ENCODE measurements around the gene ACRV1.
"Not testable (repeated sequence)": the region's sequence is repeated elsewhere in the genome, so short reads cannot be mapped to it uniquely, and the experiment has no call there.

The ACRV1 gene

GRCh38 chr11:125704686-125705085 is 24.0 kb upstream of the ACRV1 start:
- H3K14ac ChIP-seq (ENCODE audit: low read length); H3K23ac ChIP-seq (ENCODE audit: low read depth, low read length, poor library complexity); H3K27me3 ChIP-seq (ENCODE audit: control insufficient read depth in 3 of 3, insufficient read depth in 3 of 3, low read depth in 1 of 3, low read length in 3 of 3); H3K36me3 ChIP-seq (replicated peaks in 1 of 2; ENCODE audit: control insufficient read depth in 2 of 2, insufficient read depth in 2 of 2, low read length in 2 of 2); H3K9ac ChIP-seq (ENCODE audit: low read depth, low read length, poor library complexity); H2BK12ac ChIP-seq (ENCODE audit: low read length); H3K79me1 ChIP-seq (ENCODE audit: low read depth, low read length); H3K27ac ChIP-seq (replicated peaks; ENCODE audit: low read length); H3K18ac ChIP-seq (ENCODE audit: low read length); H2AFZ ChIP-seq (ENCODE audit: low read length); H3K9me3 ChIP-seq (replicated peaks in 1 of 2; ENCODE audit: control insufficient read depth in 2 of 2, insufficient read depth in 1 of 2, low read depth in 1 of 2, low read length in 2 of 2); H3K4me1 ChIP-seq (ENCODE audit: control insufficient read depth in 2 of 2, insufficient read depth in 1 of 2, low read depth in 1 of 2, low read length in 2 of 2); H3K4ac ChIP-seq (ENCODE audit: low read length); DNase-seq (ENCODE audit: low spot score); H2AK5ac ChIP-seq (ENCODE audit: low read depth, low read length); H3K4me3 ChIP-seq (ENCODE audit: low read length in 2 of 2); H2BK5ac ChIP-seq (ENCODE audit: low read length); H4K8ac ChIP-seq (ENCODE audit: low read depth, low read length); H3K4me2 ChIP-seq (ENCODE audit: insufficient read depth, low read length, poor library complexity, severe bottlenecking); H4K91ac ChIP-seq (ENCODE audit: low read depth, low read length, poor library complexity); H2BK120ac ChIP-seq (ENCODE audit: low read depth, low read length); H2BK15ac ChIP-seq (ENCODE audit: low read length): not testable (repeated sequence)
- WGBS, 2 donors (ENCODE audit: extremely low coverage in 2 of 2, insufficient read length in 2 of 2, insufficient replicate concordance in 1 of 2) = no CpG with 5 or more reads among the region's 24 CpGs

DNA sequence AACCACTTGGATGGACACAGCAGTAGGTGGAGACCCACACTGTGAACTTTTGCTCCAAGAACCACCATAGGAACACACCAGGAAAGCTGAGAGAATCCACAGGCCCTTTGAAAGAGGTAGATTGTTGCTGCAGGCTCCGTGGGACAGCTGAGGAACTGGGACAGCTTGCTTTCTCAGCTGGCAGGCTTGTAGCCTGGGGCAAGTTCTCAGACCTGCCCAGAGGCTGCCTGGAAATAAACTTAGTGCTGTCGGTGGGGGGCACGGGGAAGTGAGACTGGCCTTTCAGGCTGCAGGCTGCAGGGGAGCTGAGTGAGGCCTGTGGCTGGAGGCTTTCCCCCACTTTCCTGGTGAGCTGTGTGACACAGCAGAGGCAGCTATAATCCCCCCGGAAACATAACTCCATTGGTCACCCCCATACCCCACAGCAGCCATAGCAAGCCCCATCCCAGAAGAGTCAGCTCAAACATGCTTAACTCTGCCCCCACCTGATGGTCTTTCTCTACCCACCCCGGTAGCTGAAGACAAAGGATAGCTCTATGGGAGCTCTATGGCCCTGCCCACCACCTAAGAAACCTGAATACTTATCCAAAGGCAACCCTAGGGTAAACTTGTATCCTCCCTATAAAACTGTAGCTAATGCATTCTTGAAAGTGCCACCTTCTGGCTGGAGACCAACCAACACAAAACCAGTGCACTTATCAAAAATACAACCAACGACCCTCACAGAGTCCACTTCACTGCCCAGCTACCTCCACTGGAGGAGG is 21.4 kb upstream of the ACRV1 start:
- no peak overlapping the region for H3K18ac ChIP-seq (ENCODE audit: low read length)
- H3K4me3 ChIP-seq (ENCODE audit: low read length in 2 of 2) = no peak overlapping the region
- no peak overlapping the region for H3K27ac ChIP-seq (replicated peaks; ENCODE audit: low read length)
- H4K8ac ChIP-seq (ENCODE audit: low read depth, low read length) = no peak overlapping the region
- H3K36me3 ChIP-seq (replicated peaks in 1 of 2; ENCODE audit: control insufficient read depth in 2 of 2, insufficient read depth in 2 of 2, low read length in 2 of 2) = no peaks in the 10 kb centered on the region
- H2BK15ac ChIP-seq (ENCODE audit: low read length) = no peak overlapping the region
- H3K79me1 ChIP-seq (ENCODE audit: low read depth, low read length) = no peaks in the 10 kb centered on the region
- no peak overlapping the region for H3K9ac ChIP-seq (ENCODE audit: low read depth, low read length, poor library complexity)
- H2AK5ac ChIP-seq (ENCODE audit: low read depth, low read length) = no peak overlapping the region
- peaks cover 4 to 6% of the 10 kb centered on the region in 2 donors for H3K4me1 ChIP-seq (ENCODE audit: control insufficient read depth in 2 of 2, insufficient read depth in 1 of 2, low read depth in 1 of 2, low read length in 2 of 2)
- H3K4ac ChIP-seq (ENCODE audit: low read length) = no peak overlapping the region
- H3K27me3 ChIP-seq (ENCODE audit: control insufficient read depth in 3 of 3, insufficient read depth in 3 of 3, low read depth in 1 of 3, low read length in 3 of 3) = no peaks in the 10 kb centered on the region
- H2BK120ac ChIP-seq (ENCODE audit: low read depth, low read length) = no peak overlapping the region
- H3K23ac ChIP-seq (ENCODE audit: low read depth, low read length, poor library complexity) = no peak overlapping the region
- no peak overlapping the region for H3K14ac ChIP-seq (ENCODE audit: low read length)
- H2BK5ac ChIP-seq (ENCODE audit: low read length) = no peak overlapping the region
- no peak for DNase-seq (ENCODE audit: low spot score)
- H2AFZ ChIP-seq (ENCODE audit: low read length) = peak overlapping the region; percentile 81
- H3K4me2 ChIP-seq (ENCODE audit: insufficient read depth, low read length, poor library complexity, severe bottlenecking) = no peak overlapping the region
- no peak overlapping the region for H2BK12ac ChIP-seq (ENCODE audit: low read length)
- no peak overlapping the region for H4K91ac ChIP-seq (ENCODE audit: low read depth, low read length, poor library complexity)
- H3K9me3 ChIP-seq (replicated peaks in 1 of 2; ENCODE audit: control insufficient read depth in 2 of 2, insufficient read depth in 1 of 2, low read depth in 1 of 2, low read length in 2 of 2) = no peaks in the 10 kb centered on the region
- no CpG with 5 or more reads among the region's 6 CpGs for WGBS, 2 donors (ENCODE audit: extremely low coverage in 2 of 2, insufficient read length in 2 of 2, insufficient replicate concordance in 1 of 2)

- Histone ChIP-seq H3K36me3 (replicated peaks in 1 of 2; ENCODE audit: control insufficient read depth in 2 of 2, insufficient read depth in 2 of 2, low read length in 2 of 2) (no peaks in the 10 kb centered on the region), H3K9me3 (replicated peaks in 1 of 2; ENCODE audit: control insufficient read depth in 2 of 2, insufficient read depth in 1 of 2, low read depth in 1 of 2, low read length in 2 of 2) (peaks cover 0 to 2% of the 10 kb centered on the region in 2 donors), H2BK12ac (ENCODE audit: low read length) (no peak overlapping the region), H3K4me3 (ENCODE audit: low read length in 2 of 2) (no peak overlapping the region), H3K9ac (ENCODE audit: low read depth, low read length, poor library complexity) (no peak overlapping the region), H3K23ac (ENCODE audit: low read depth, low read length, poor library complexity) (no peak overlapping the region), H2BK120ac (ENCODE audit: low read depth, low read length) (no peak overlapping the region), H2BK15ac (ENCODE audit: low read length) (no peak overlapping the region), H4K8ac (ENCODE audit: low read depth, low read length) (no peak overlapping the region), H2AFZ (ENCODE audit: low read length) (no peak overlapping the region), H3K79me1 (ENCODE audit: low read depth, low read length) (no peaks in the 10 kb centered on the region), H3K14ac (ENCODE audit: low read length) (no peak overlapping the region), H3K4me1 (ENCODE audit: control insufficient read depth in 2 of 2, insufficient read depth in 1 of 2, low read depth in 1 of 2, low read length in 2 of 2) (peaks cover 4 to 6% of the 10 kb centered on the region in 2 donors), H3K18ac (ENCODE audit: low read length) (no peak overlapping the region), H2BK5ac (ENCODE audit: low read length) (no peak overlapping the region), H3K27me3 (ENCODE audit: control insufficient read depth in 3 of 3, insufficient read depth in 3 of 3, low read depth in 1 of 3, low read length in 3 of 3) (no peaks in the 10 kb centered on the region), H4K91ac (ENCODE audit: low read depth, low read length, poor library complexity) (no peak overlapping the region), H3K4ac (ENCODE audit: low read length) (no peak overlapping the region), H3K4me2 (ENCODE audit: insufficient read depth, low read length, poor library complexity, severe bottlenecking) (no peak overlapping the region), H2AK5ac (ENCODE audit: low read depth, low read length) (no peak overlapping the region), H3K27ac (replicated peaks; ENCODE audit: low read length) (no peak overlapping the region)
- DNase-seq (ENCODE audit: low spot score) = no peak
- WGBS, 2 donors (ENCODE audit: extremely low coverage in 2 of 2, insufficient read length in 2 of 2, insufficient replicate concordance in 1 of 2) = no CpG with 5 or more reads among the region's 6 CpGs
Observed at GRCh38 chr11:125701018-125701610, 20.5 kb upstream of the ACRV1 start.

DNA sequence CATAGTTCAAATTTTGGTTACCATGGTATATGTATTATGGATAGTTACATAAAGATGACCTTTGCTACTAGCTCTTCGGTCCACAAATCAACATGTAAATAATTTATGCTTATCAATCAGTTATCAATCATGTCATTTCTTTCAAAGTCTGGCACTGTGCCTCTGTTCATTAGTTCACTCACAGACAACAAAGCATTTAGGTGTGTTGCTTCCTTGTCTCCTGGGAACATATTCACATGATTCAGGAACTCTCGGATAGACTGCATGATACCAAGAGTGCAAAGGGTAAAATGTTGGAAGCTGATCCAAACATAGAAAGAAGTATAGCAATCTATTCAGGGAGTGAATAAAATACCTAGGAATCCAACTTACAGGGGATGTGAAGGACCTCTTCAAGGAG is 14.3 kb upstream of the ACRV1 start:
- H3K27ac ChIP-seq (replicated peaks; ENCODE audit: low read length) = no peak overlapping the region
- H4K91ac ChIP-seq (ENCODE audit: low read depth, low read length, poor library complexity) = no peak overlapping the region
- H2BK15ac ChIP-seq (ENCODE audit: low read length) = no peak overlapping the region
- no peak overlapping the region for H2AK5ac ChIP-seq (ENCODE audit: low read depth, low read length)
- H3K9ac ChIP-seq (ENCODE audit: low read depth, low read length, poor library complexity) = no peak overlapping the region
- H2BK120ac ChIP-seq (ENCODE audit: low read depth, low read length) = no peak overlapping the region
- H4K8ac ChIP-seq (ENCODE audit: low read depth, low read length) = no peak overlapping the region
- peaks cover 0 to 4% of the 10 kb centered on the region in 2 donors for H3K4me1 ChIP-seq (ENCODE audit: control insufficient read depth in 2 of 2, insufficient read depth in 1 of 2, low read depth in 1 of 2, low read length in 2 of 2)
- no peak overlapping the region for H3K14ac ChIP-seq (ENCODE audit: low read length)
- H3K23ac ChIP-seq (ENCODE audit: low read depth, low read length, poor library complexity) = no peak overlapping the region
- H2BK12ac ChIP-seq (ENCODE audit: low read length) = no peak overlapping the region
- no peak overlapping the region for H2AFZ ChIP-seq (ENCODE audit: low read length)
- no peak overlapping the region for H3K18ac ChIP-seq (ENCODE audit: low read length)
- H3K79me1 ChIP-seq (ENCODE audit: low read depth, low read length) = no peaks in the 10 kb centered on the region
- no CpG with 5 or more reads among the region's 2 CpGs for WGBS, 2 donors (ENCODE audit: extremely low coverage in 2 of 2, insufficient read length in 2 of 2, insufficient replicate concordance in 1 of 2)
- H3K36me3 ChIP-seq (replicated peaks in 1 of 2; ENCODE audit: control insufficient read depth in 2 of 2, insufficient read depth in 2 of 2, low read length in 2 of 2) = peaks cover 0 to 6% of the 10 kb centered on the region in 2 donors
- H3K9me3 ChIP-seq (replicated peaks in 1 of 2; ENCODE audit: control insufficient read depth in 2 of 2, insufficient read depth in 1 of 2, low read depth in 1 of 2, low read length in 2 of 2) = peaks cover 2 to 3% of the 10 kb centered on the region in 2 donors
- H3K4me2 ChIP-seq (ENCODE audit: insufficient read depth, low read length, poor library complexity, severe bottlenecking) = no peak overlapping the region
- no peak for DNase-seq (ENCODE audit: low spot score)
- no peak overlapping the region for H2BK5ac ChIP-seq (ENCODE audit: low read length)
- no peaks in the 10 kb centered on the region for H3K27me3 ChIP-seq (ENCODE audit: control insufficient read depth in 3 of 3, insufficient read depth in 3 of 3, low read depth in 1 of 3, low read length in 3 of 3)
- H3K4ac ChIP-seq (ENCODE audit: low read length) = no peak overlapping the region
- H3K4me3 ChIP-seq (ENCODE audit: low read length in 2 of 2) = no peak overlapping the region
